ENCODE data around the gene HOXB13. TPM values are rescaled to one million over a fixed set of nuclear protein-coding genes. Genes with fewer than 3 reads are reported as not detected.

HOXB13 gene
- total and polyA plus RNA-seq, 2 of the 13 experiments (the other 11 are each of a cell fraction or from before 2014, with no cell fraction given) = not detected

GRCh38 chr17:48726916-48727286, 1.6 kb downstream of the HOXB13 start (continued):
- TF ChIP-seq HNF1A (IDR thresholded peaks at IDR 0.05; ENCODE audit: low read depth) (no peak), HNF1A (CRISPR knock-in tag; IDR thresholded peaks at IDR 0.05; ENCODE audit: borderline replicate concordance) (no peak), JDP2 (CRISPR knock-in tag; IDR thresholded peaks at IDR 0.05; ENCODE audit: borderline replicate concordance) (no peak), RERE (CRISPR knock-in tag; IDR thresholded peaks at IDR 0.05; ENCODE audit: low read depth) (no peak), RBM22 (optimal IDR thresholded peaks at IDR 0.05; ENCODE audit: low read length) (no peak), NAIF1 (CRISPR knock-in tag; IDR thresholded peaks at IDR 0.05; ENCODE audit: borderline replicate concordance) (no peak), ZNF503 (CRISPR knock-in tag; IDR thresholded peaks at IDR 0.05) (no peak), CC2D1A (CRISPR knock-in tag; IDR thresholded peaks at IDR 0.05) (no peak)

Measured in HepG2 (cell line).